SK-N-SH (cell line): Measurements from ENCODE around the gene GABRA6. TPM values are rescaled to one million over a fixed set of nuclear protein-coding genes. Genes with fewer than 3 reads are reported as not detected.

Experiments used
- CTCF ChIA-PET: fragments of 300-600, 350-600 bp; formaldehyde crosslinking; extraction: SDS; loops from one replicate; lab custom pipeline; 2021; lab: Yijun Ruan, JAX
- POLR2A ChIA-PET: fragments of 350-600 bp; sonication (Branson Sonifier 250); formaldehyde crosslinking; extraction: SDS; loops from one replicate; lab custom pipeline; 2020; ENCODE audit warnings: antibody characterized with exemption, inconsistent platforms; lab: Yijun Ruan, JAX
- DNase-seq: peaks from one replicate; pipeline ENCODE4 v3.0.0; 2012
- H2AFZ ChIP-seq: fragments of 200-600 bp; sonication (generic); 2 replicates; pipeline ENCODE4 v1.8.1; 2016; ENCODE audit warnings: antibody characterized with exemption, mild to moderate bottlenecking, low read depth
- H3F3A ChIP-seq: fragments of 200-600 bp; sonication (generic); replicated peaks from 2 replicates; pipeline ENCODE3; 2016; ENCODE audit warnings: antibody characterized with exemption, mild to moderate bottlenecking; ENCODE audit not compliant: insufficient read depth
- H3K27ac ChIP-seq, 2 experiments: fragments of 200-500 bp in 1 of 2; fragments of 200-600 bp in 1 of 2; sonication (Bioruptor generic) in 1 of 2; sonication (generic), shearing (Covaris generic) in 1 of 2; 2 replicates each; pipeline versions ENCODE4 v1.5.1 to v1.6.1; 2014 to 2016; ENCODE audit warnings: low read depth in 2 of 2, inconsistent platforms in 1 of 2, low read length in 1 of 2, mild to moderate bottlenecking in 1 of 2, mixed read lengths in 1 of 2
- H3K27me3 ChIP-seq: fragments of 200-600 bp; sonication (generic), shearing (Covaris generic); 2 replicates; pipeline ENCODE4 v1.6.1; 2016; ENCODE audit warnings: mixed run types; ENCODE audit not compliant: insufficient read depth
- H3K36me3 ChIP-seq, 2 experiments: fragments of 200-500 bp in 1 of 2; fragments of 200-600 bp in 1 of 2; sonication (Bioruptor generic) in 1 of 2; sonication (generic) in 1 of 2; replicated peaks in 1 of 2; 2 replicates each; pipeline versions ENCODE3 to v1.5.1; 2014 to 2016; ENCODE audit warnings: low read length in 1 of 2, mild to moderate bottlenecking in 1 of 2; ENCODE audit not compliant: insufficient read depth in 2 of 2, control insufficient read depth in 1 of 2
- H3K4me1 ChIP-seq, 2 experiments: fragments of 200-500 bp in 1 of 2; fragments of 200-600 bp in 1 of 2; sonication (Bioruptor generic) in 1 of 2; sonication (generic), shearing (Covaris generic) in 1 of 2; 2 replicates each; pipeline versions ENCODE4 v1.5.1 to v1.6.1; 2014 to 2016; ENCODE audit warnings: low read depth in 1 of 2, low read length in 1 of 2, mixed run types in 1 of 2; ENCODE audit not compliant: insufficient read depth in 2 of 2, control insufficient read depth in 1 of 2
- H3K4me2 ChIP-seq: fragments of 200-600 bp; sonication (generic), shearing (Covaris generic); 2 replicates; pipeline ENCODE4 v1.6.1; 2017; ENCODE audit warnings: mixed run types
- H3K4me3 ChIP-seq, 2 experiments: fragments of 200-500 bp in 1 of 2; fragments of 200-600 bp in 1 of 2; sonication (Bioruptor generic) in 1 of 2; sonication (generic), shearing (Covaris generic) in 1 of 2; 2 replicates each; pipeline versions ENCODE4 v1.5.1 to v1.8.1; 2014 to 2016; ENCODE audit warnings: low read depth in 2 of 2, inconsistent platforms in 1 of 2, low read length in 1 of 2, mild to moderate bottlenecking in 1 of 2, mixed read lengths in 1 of 2, moderate library complexity in 1 of 2
- H3K79me2 ChIP-seq: fragments of 200-600 bp; sonication (generic); 2 replicates; pipeline ENCODE4 v1.8.1; 2017; ENCODE audit warnings: mild to moderate bottlenecking; ENCODE audit not compliant: insufficient read depth
- H3K9ac ChIP-seq: fragments of 200-600 bp; sonication (generic); 2 replicates; pipeline ENCODE4 v1.6.1; 2017; ENCODE audit warnings: mixed run types
- H3K9me2 ChIP-seq: fragments of 200-600 bp; sonication (generic); 2 replicates; pipeline ENCODE4 v1.6.1; 2017; ENCODE audit warnings: mixed run types
- H3K9me3 ChIP-seq: fragments of 200-600 bp; sonication (generic); 2 replicates; pipeline ENCODE4 v1.6.1; 2017; ENCODE audit warnings: mixed run types, mild to moderate bottlenecking, moderate library complexity
- H4K20me1 ChIP-seq: fragments of 200-600 bp; sonication (generic); 2 replicates; pipeline ENCODE4 v1.6.1; 2017; ENCODE audit warnings: mild to moderate bottlenecking, mixed run types; ENCODE audit not compliant: insufficient read depth
- EP300 ChIP-seq, 2 experiments: IDR thresholded peaks; 2 replicates each; pipeline versions ENCODE4 v1.4.0 to v1.6.1; 2012; ENCODE audit warnings: borderline replicate concordance in 1 of 2, low read depth in 1 of 2, low read length in 1 of 2
- FOSL2 ChIP-seq: IDR thresholded peaks from 2 replicates; pipeline ENCODE4 v1.4.0; 2012; ENCODE audit warnings: low read depth, mild to moderate bottlenecking, moderate library complexity, borderline replicate concordance
- FOXJ3 ChIP-seq: sonication (generic); formaldehyde crosslinking; IDR thresholded peaks from 2 replicates; pipeline ENCODE4 v1.5.1; 2020; ENCODE audit warnings: mild to moderate bottlenecking, missing genetic modification reagents
- FOXM1 ChIP-seq: IDR thresholded peaks from 2 replicates; pipeline ENCODE4 v1.4.0; 2012; ENCODE audit warnings: low read depth, mild to moderate bottlenecking
- GABPA ChIP-seq: IDR thresholded peaks from 2 replicates; pipeline ENCODE4 v1.4.0; 2012; ENCODE audit warnings: low read depth, mild to moderate bottlenecking
- GATA2 ChIP-seq: sonication (generic); formaldehyde crosslinking; IDR thresholded peaks from 2 replicates; pipeline ENCODE4 v1.5.0; 2020; ENCODE audit warnings: mild to moderate bottlenecking, missing genetic modification reagents
- JUND ChIP-seq: IDR thresholded peaks from 2 replicates; pipeline ENCODE4 v1.4.0; 2012
- MAX ChIP-seq: IDR thresholded peaks from 2 replicates; pipeline ENCODE4 v1.4.0; 2012; ENCODE audit warnings: low read depth
- POLR2AphosphoS5 ChIP-seq: IDR thresholded peaks from 2 replicates; pipeline ENCODE4 v1.6.1; 2012; ENCODE audit warnings: low read depth, low read length
- RAD21 ChIP-seq: IDR thresholded peaks from 2 replicates; pipeline ENCODE4 v1.6.1; 2012; ENCODE audit warnings: mild to moderate bottlenecking, low read length
- RCOR1 ChIP-seq: fragments of 150-350 bp; IDR thresholded peaks from 2 replicates; pipeline ENCODE4 v1.6.1; 2017; ENCODE audit warnings: antibody characterized with exemption, low read length
- REST ChIP-seq: IDR thresholded peaks from 2 replicates; pipeline ENCODE4 v1.6.1; 2012; ENCODE audit warnings: mild to moderate bottlenecking, low read depth, low read length, moderate library complexity
- RFX5 ChIP-seq: IDR thresholded peaks from 2 replicates; pipeline ENCODE4 v1.6.1; 2012; ENCODE audit warnings: mild to moderate bottlenecking, improper control_type of control experiment, low read length
- RXRA ChIP-seq: IDR thresholded peaks from 2 replicates; pipeline ENCODE4 v1.4.0; 2012; ENCODE audit warnings: low read depth, mild to moderate bottlenecking, borderline replicate concordance
- TEAD4 ChIP-seq: IDR thresholded peaks from 2 replicates; pipeline ENCODE4 v1.4.0; 2012; ENCODE audit warnings: mild to moderate bottlenecking, borderline replicate concordance; ENCODE audit not compliant: insufficient read depth
- USF1 ChIP-seq: IDR thresholded peaks from 2 replicates; pipeline ENCODE4 v1.4.0; 2012; ENCODE audit warnings: low read depth, borderline replicate concordance
- USF2 ChIP-seq: fragments of 150-350 bp; IDR thresholded peaks from 2 replicates; pipeline ENCODE4 v1.6.1; 2017; ENCODE audit warnings: antibody characterized with exemption, low read length, low read depth, borderline replicate concordance
- ZBTB33 ChIP-seq: IDR thresholded peaks from 2 replicates; pipeline ENCODE4 v1.4.0; 2012; ENCODE audit warnings: low read depth, borderline replicate concordance
- WGBS: methylation state at CpG from one replicate; pipeline ENCODE4 v1.1.6; 2017; ENCODE audit warnings: low lambda C conversion rate; 5-methylcytosine and 5-hydroxymethylcytosine counted together
- polyA plus RNA-seq, 3 experiments: library from polyadenylated mRNA; depleted of rRNA; stranded (reverse); fragments of >200 nt; gene quantifications; 2 replicates each; pipeline ENCODE4 v1.2.3, GENCODE V29; 2012

Gene GABRA6
- polyA plus RNA-seq, 1 of the 3 experiments (the other 2 are of a cell fraction): 0.10 TPM

- Histone ChIP-seq H4K20me1 (no peaks in the 10 kb centered on the region), H3K27ac (no peak overlapping the region), H3K36me3 (no peaks in the 10 kb centered on the region), H3K27me3 (no peaks in the 10 kb centered on the region), H3F3A (no peaks in the 10 kb centered on the region), H3K9me2 (no peaks in the 10 kb centered on the region), H3K9ac (no peak overlapping the region), H3K4me1 (no peaks in the 10 kb centered on the region), H3K9me3 (no peaks in the 10 kb centered on the region), H2AFZ (no peak overlapping the region), H3K4me2 (no peak overlapping the region), H3K79me2 (no peaks in the 10 kb centered on the region), H3K4me3 (no peak overlapping the region)
- CTCF ChIA-PET: no interaction called here
- DNase-seq: no peak
- WGBS: 20% methylated on average over 4 of the region's 12 CpGs
- POLR2A ChIA-PET: no interaction called here
- TF ChIP-seq FOXM1 (no peak), FOXJ3 (CRISPR knock-in tag) (no peak), POLR2AphosphoS5 (no peak), RCOR1 (no peak), MAX (no peak), FOSL2 (no peak), RXRA (no peak), REST (no peak)
Observed at GRCh38 chr5:161660806-161661205, 24.7 kb upstream of the GABRA6 start.

- POLR2A ChIA-PET: no interaction called here
- no peaks in the 10 kb centered on the region for H3K9me2 ChIP-seq
- CTCF ChIA-PET: no interaction called here
- TF ChIP-seq REST: no peak
- no peak for TF ChIP-seq JUND
- no peak for TF ChIP-seq FOSL2
- no peak for TF ChIP-seq RFX5
- no peak for TF ChIP-seq TEAD4
- no peak for TF ChIP-seq RAD21
- TF ChIP-seq USF1: no peak
- no peak for TF ChIP-seq GATA2 (CRISPR knock-in tag)
- TF ChIP-seq ZBTB33: no peak
- TF ChIP-seq GABPA: no peak
- no peak for TF ChIP-seq EP300 (IDR thresholded peaks at IDR 0.05; ENCODE audit: borderline replicate concordance in 1 of 2, low read depth in 1 of 2, low read length in 1 of 2)
- no peak for TF ChIP-seq USF2
- TF ChIP-seq FOXJ3 (CRISPR knock-in tag): no peak
Observed at GRCh38 chr5:161663431-161663830, 22.1 kb upstream of the GABRA6 start.

More at GRCh38 chr5:161663431-161663830, 22.1 kb upstream of the GABRA6 start:
- H2AFZ ChIP-seq: no peak overlapping the region
- no peaks in the 10 kb centered on the region for H4K20me1 ChIP-seq
- H3K27ac ChIP-seq: no peak overlapping the region
- no peak for DNase-seq
- no peaks in the 10 kb centered on the region for H3K9me3 ChIP-seq
- no peaks in the 10 kb centered on the region for H3K36me3 ChIP-seq
- no peaks in the 10 kb centered on the region for H3K79me2 ChIP-seq
- no peak overlapping the region for H3K4me3 ChIP-seq
- no peaks in the 10 kb centered on the region for H3K4me1 ChIP-seq
- H3K4me2 ChIP-seq: no peak overlapping the region
- H3K27me3 ChIP-seq: no peaks in the 10 kb centered on the region
- no peak overlapping the region for H3K9ac ChIP-seq
- H3F3A ChIP-seq: no peaks in the 10 kb centered on the region
